Stimulated activated CD4-positive, alpha-beta T cell treated with anti-CD3 and anti-CD28 coated beads, Interleukin-12 subunit alpha, Interleukin-12 subunit beta, amount 100 ng/mL, for 24 hours (primary cell): ENCODE data around the gene ITGA11.

Source experiments
- DNase-seq, 2 experiments: peaks; one replicate each; pipeline ENCODE4 v3.0.0-alpha.2; 2020; ENCODE audit warnings: low read depth in 2 of 2

The ITGA11 gene

GRCh38 chr15:68375191-68375631 is 56.8 kb downstream of the ITGA11 start:
- no peak for DNase-seq

- no peak for DNase-seq
Observed at GRCh38 chr15:68374168-68374745, 57.7 kb downstream of the ITGA11 start.

- DNase-seq = no peak
Observed at GRCh38 chr15:68373028-68373427, 58.9 kb downstream of the ITGA11 start.

- no peak for DNase-seq
Observed at GRCh38 chr15:68372291-68372811, 59.6 kb downstream of the ITGA11 start.

GRCh38 chr15:68371851-68372250 is 60.1 kb downstream of the ITGA11 start:
- DNase-seq = no peak

- DNase-seq = no peak
Observed at GRCh38 chr15:68371160-68371559, 60.8 kb downstream of the ITGA11 start.

GRCh38 chr15:68370768-68371151 is 61.2 kb downstream of the ITGA11 start:
- no peak for DNase-seq

- no peak for DNase-seq
Observed at GRCh38 chr15:68369931-68370767, 61.8 kb downstream of the ITGA11 start.

- DNase-seq = no peak
Observed at GRCh38 chr15:68368731-68369435, 63.1 kb downstream of the ITGA11 start.

- no peak for DNase-seq
Observed at GRCh38 chr15:68367992-68368391, 64.0 kb downstream of the ITGA11 start.

- DNase-seq = no peak
Observed at GRCh38 chr15:68367226-68367625, 64.7 kb downstream of the ITGA11 start.

GRCh38 chr15:68366314-68366713 is 65.6 kb downstream of the ITGA11 start:
- no peak for DNase-seq

- DNase-seq = no peak
Observed at GRCh38 chr15:68365770-68366169, 66.2 kb downstream of the ITGA11 start.

- no peak for DNase-seq
Observed at GRCh38 chr15:68365140-68365745, 66.7 kb downstream of the ITGA11 start.

- DNase-seq = no peak
Observed at GRCh38 chr15:68364660-68365035, 67.3 kb downstream of the ITGA11 start.

GRCh38 chr15:68364028-68364659 is 67.8 kb downstream of the ITGA11 start:
- DNase-seq = no peak

- DNase-seq = no peak
Observed at GRCh38 chr15:68363353-68363752, 68.6 kb downstream of the ITGA11 start.

- DNase-seq = no peak
Observed at GRCh38 chr15:68362537-68363126, 69.3 kb downstream of the ITGA11 start.

GRCh38 chr15:68360721-68361120 is 71.2 kb downstream of the ITGA11 start:
- no peak for DNase-seq

GRCh38 chr15:68356778-68357177 is 75.2 kb downstream of the ITGA11 start:
- no peak for DNase-seq

- no peak for DNase-seq
Observed at GRCh38 chr15:68354923-68355322, 77.0 kb downstream of the ITGA11 start.
